GM12878 (cell line): ENCODE measurements around the gene CTNNBL1.

Source experiments
- CHD2 ChIP-seq: IDR thresholded peaks from 2 replicates; pipeline ENCODE4 v1.6.1; 2011; ENCODE audit warnings: low read depth, low read length, improper control_type of control experiment, borderline replicate concordance
- ZNF384 ChIP-seq: IDR thresholded peaks from 2 replicates; pipeline ENCODE4 v1.6.1; 2012; ENCODE audit warnings: low read depth, mild to moderate bottlenecking, low read length, improper control_type of control experiment, borderline replicate concordance
- TF ChIP-seq, protein P1 (sequence below): IDR thresholded peaks from 2 replicates; pipeline ENCODE4 v1.6.1; 2012; ENCODE audit warnings: low read depth, low read length, improper control_type of control experiment

DNA sequence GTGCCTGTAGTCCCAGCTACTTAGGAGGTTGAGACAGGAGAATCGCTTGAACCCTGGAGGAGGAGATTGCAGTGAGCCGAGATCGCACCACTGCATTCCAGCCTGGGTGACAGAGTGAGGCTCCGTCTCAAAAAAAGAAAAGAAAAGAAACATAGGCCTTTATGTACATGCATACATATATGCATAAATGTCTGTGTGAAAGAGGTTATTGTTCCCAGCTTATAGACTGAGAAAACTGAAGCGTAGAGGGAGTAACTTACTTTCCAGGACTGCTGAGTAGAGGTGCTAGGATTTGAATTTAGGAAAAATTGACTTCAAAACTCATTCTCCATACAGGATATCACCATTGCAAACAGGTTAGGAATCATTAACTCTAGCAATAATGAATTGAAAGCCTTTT, 32.0 kb downstream of the CTNNBL1 start:
- TF ChIP-seq ZNF384 (no peak), CHD2 (no peak)
- TF ChIP-seq, protein P1, sequence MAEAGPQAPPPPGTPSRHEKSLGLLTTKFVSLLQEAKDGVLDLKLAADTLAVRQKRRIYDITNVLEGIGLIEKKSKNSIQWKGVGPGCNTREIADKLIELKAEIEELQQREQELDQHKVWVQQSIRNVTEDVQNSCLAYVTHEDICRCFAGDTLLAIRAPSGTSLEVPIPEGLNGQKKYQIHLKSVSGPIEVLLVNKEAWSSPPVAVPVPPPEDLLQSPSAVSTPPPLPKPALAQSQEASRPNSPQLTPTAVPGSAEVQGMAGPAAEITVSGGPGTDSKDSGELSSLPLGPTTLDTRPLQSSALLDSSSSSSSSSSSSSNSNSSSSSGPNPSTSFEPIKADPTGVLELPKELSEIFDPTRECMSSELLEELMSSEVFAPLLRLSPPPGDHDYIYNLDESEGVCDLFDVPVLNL = no peak
